Choroid plexus epithelial cell (primary cell): ENCODE measurements around the gene GATA2.
A peak's percentile ranks its signal among the peaks of the same experiment; 100 is the strongest.

Source experiments
- DNase-seq: peaks from one replicate; pipeline ENCODE4 v3.0.0-alpha.2; 2010; ENCODE audit warnings: low read depth
- H3K4me3 ChIP-seq: 2 replicates; pipeline ENCODE4 v1.5.1; 2011; ENCODE audit warnings: low read depth, mild to moderate bottlenecking, control low read depth, low read length, moderate library complexity
- CTCF ChIP-seq: conservative IDR thresholded peaks from 2 replicates; pipeline ENCODE4 v1.5.1; 2011; ENCODE audit warnings: low read depth, mild to moderate bottlenecking, control low read depth, inconsistent platforms, low read length, moderate library complexity

Gene GATA2

GRCh38 chr3:128468285-128468790, 24.7 kb downstream of the GATA2 start:
- no peak overlapping the region for H3K4me3 ChIP-seq
- TF ChIP-seq CTCF, result no peak
- DNase-seq, result no peak

GRCh38 chr3:128466840-128467541, 26.0 kb downstream of the GATA2 start, which contains the start of gene DNAJB8:
Gene DNAJB8, minus strand, starts transcription at chr3:128466890. Its CDS starts 3,645 bp downstream, at chr3:128463245.
- H3K4me3 ChIP-seq, result no peak within 1 kb of the TSS
- no peak for TF ChIP-seq CTCF
- DNase-seq, result no peak

GRCh38 chr3:128464702-128465101, 28.3 kb downstream of the GATA2 start:
- no peak for DNase-seq
- H3K4me3 ChIP-seq, result no peak overlapping the region
- TF ChIP-seq CTCF, result no peak

- DNase-seq, result no peak
- H3K4me3 ChIP-seq, result no peak overlapping the region
- TF ChIP-seq CTCF, result peak; percentile 14
Measured at GRCh38 chr3:128464188-128464587, 28.8 kb downstream of the GATA2 start.

GRCh38 chr3:128463771-128464170, 29.2 kb downstream of the GATA2 start:
- H3K4me3 ChIP-seq, result no peak overlapping the region
- no peak for TF ChIP-seq CTCF
- DNase-seq, result no peak

- no peak for DNase-seq
Measured at GRCh38 chr3:128463354-128463753, 29.6 kb downstream of the GATA2 start.

More at GRCh38 chr3:128463354-128463753, 29.6 kb downstream of the GATA2 start:
- no peak for TF ChIP-seq CTCF
- no peak overlapping the region for H3K4me3 ChIP-seq
